Measurements from ENCODE around the gene IFT81.
"Not testable (repeated sequence)": the region's sequence is repeated elsewhere in the genome, so short reads cannot be mapped to it uniquely, and the experiment has no call there.

The IFT81 gene

GRCh38 chr12:110211639-110212536, 87.7 kb downstream of the IFT81 start:
- peak; percentile 97 for DNase-seq

GRCh38 chr12:110217996-110218674, 94.0 kb downstream of the IFT81 start:
- no peak for DNase-seq

DNA sequence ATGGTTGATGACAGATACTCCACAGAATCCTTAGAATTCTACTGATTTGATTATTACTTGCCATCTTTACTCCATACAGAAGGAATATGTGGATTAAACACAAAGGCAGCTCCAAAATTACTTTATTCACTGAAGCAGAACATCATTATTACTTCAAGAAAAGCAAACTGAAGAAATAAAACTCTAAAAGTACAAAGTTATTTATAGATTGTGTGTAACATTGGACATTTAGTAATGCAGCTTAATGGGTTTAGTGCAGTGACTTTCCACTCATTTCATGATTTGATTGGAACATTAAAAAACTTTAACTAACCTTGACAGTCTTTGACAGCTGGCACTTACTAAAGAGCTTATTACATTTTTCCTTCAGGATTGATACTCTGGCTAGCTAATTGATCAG, 97.9 kb downstream of the IFT81 start:
- no peak for DNase-seq

DNA sequence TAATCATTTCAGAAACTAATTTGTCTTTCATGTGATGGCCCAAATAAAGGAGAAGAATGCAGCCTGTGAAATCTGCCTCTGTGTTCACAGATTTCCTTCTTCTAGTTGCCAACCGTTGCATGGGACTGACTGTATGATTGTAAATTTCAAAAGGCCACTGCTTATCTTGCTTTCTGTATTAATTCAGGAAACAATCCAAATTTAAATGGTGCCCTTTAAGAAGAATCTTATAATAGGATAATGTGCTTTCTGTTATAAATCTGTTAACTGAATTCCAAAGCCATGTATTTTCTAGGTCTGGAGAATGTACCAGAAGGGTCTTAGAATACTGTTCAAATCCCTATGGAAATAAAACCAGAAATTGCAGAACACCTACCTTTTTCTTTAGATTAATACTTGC, 98.3 kb downstream of the IFT81 start:
- DNase-seq, result no peak

GRCh38 chr12:110223777-110224378, 99.7 kb downstream of the IFT81 start:
- peak; percentile 57 for DNase-seq

DNA sequence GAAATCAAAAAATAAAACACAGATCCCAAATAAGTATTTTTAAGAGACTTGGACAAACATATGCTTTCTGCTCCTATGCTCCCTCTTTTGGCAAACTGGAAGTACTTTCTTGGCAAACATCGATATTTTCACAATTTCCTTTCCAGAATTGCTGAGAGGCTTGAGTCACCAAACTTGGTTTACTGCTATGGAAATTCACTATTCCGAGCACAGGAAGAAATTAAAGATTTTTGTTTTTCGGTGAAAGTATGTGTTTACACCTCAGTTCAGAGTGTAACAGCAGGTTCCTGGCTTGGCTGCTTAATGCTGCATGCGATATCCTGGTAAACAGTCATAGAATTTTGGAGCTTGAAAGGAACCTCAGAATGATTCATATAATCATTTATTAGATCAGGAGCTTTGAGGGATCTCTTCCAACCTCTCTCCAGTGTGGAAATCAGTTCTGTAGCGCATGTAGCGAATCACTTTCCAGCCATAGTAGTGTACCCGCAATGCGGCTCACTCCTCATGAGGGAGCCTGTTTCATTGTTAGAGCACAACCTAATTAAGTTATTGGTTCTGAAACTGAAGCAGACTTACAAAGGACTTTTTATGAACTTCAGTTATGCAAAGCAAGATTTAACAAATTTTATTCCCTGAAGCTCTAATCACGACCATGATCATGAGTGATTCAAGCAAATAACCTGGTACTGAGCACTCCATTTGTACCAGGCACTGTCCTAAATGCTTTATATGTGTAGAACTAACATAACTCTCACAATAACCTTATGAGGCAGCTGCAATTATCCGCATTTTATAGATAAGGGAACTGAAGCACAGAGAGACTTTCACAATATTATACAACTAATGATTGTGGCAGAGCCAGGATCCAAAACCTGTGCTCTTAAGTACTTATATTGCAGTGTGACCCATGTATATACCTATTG, 100.5 kb downstream of the IFT81 start:
- peak; percentile 93 for DNase-seq

DNA sequence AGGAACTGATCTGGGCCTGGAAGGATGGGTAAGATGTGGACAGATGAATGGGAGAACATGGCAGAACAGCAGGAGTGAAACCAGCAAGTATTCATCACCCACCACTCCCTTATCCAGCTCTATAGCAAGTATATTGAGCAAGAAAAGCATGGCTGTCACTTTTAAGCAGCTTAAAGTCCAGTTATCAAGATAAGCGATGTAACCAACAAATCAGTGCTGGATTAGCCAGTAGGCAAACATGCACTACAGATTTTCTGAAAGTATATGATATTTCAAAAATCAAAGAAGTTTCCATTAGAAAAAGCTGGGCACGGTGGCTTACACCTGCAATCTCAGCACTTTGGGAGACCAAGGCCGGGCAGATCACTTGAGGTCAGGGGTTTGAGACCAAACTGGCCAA, 103.0 kb downstream of the IFT81 start:
- no peak for DNase-seq

- not testable (repeated sequence) for DNase-seq
These were observed 104.2 kb downstream of the IFT81 start for GRCh38 chr12:110228348-110228747.

- DNase-seq, result no peak
These were observed 104.6 kb downstream of the IFT81 start for GRCh38 chr12:110228756-110229155.

DNA sequence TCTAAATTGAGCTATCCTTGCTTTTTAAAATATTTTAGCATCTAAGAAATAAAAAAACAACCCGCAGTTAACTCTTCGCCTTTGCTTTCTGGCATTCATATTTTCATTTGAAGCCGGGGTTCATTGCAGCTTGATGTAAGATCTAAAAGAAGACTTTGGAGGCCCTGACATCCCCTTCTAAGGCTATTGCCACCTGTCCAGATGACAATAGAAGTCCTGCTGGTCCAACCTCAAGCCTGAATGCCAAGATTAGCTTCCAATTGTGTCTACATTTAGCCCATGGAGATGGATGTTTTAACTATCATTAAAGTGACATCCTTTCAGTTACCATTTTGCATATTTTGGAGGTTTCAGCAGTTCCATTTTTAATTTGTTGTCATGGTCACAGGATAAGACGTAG, 105.3 kb downstream of the IFT81 start:
- DNase-seq, result no peak

GRCh38 chr12:110230655-110231054, 106.5 kb downstream of the IFT81 start:
- DNase-seq, result no peak

GRCh38 chr12:110233212-110233903, 109.2 kb downstream of the IFT81 start:
- DNase-seq, result no peak

DNA sequence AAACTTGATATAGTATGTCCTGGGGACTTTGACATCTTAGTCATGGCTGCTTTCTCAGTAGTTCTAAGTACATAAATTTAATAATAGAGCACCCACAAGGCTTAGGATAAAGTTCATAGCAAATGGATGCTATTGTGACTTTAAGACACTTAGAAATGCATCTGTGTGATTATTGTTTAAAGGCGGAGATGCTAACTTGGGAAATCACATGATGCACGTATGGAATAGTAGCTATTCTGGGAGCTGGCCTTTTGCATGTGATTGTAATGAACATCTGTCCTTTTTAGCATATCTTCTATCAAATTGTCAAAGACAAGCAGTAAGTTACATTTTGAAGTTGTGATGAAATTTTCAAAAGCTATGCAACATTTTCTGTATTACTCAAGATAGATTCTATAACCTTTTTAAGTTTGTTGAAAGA, 110.2 kb downstream of the IFT81 start:
- peak; percentile 34 for DNase-seq

GRCh38 chr12:110234755-110235154, 110.6 kb downstream of the IFT81 start:
- peak; percentile 32 for DNase-seq

DNA sequence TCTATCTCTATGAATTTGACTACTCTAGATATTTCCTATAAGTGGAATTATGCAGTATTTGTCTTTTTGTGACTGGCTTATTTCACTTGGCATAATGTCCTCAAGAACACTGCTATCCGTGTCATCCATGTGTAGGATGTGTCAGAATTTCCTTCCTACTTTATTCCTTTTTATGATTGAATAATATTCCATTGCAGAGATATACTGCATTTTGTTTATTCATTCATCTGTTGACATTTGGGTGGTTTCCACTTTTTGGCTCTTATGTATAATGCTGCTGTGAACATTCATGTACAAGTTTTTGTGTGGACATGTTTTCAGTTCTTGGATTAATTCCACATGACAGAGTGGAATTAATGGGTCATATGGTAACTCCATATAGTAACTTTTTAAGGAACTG, 111.2 kb downstream of the IFT81 start:
- DNase-seq, result no peak

GRCh38 chr12:110243227-110243626, 119.1 kb downstream of the IFT81 start:
- DNase-seq, result no peak

DNA sequence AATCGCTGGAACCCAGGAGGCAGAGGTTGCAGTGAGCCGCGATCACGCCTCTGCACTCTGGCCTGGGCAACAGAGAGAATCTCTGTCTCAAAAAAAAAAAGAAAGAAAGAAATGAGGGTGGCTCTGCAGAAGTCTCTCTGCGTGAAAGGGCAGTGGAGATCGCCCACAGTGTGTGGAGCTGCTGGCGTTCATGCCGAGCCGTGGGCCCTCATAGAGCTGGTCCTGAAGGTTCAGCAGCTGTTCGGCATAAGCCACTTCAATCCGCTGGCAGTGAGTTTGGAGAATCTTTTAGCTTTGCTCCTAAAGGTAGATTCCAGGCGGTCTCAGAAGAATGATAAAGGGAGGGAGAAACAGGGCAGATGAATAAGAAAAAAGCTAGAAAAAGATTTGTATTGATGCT, 120.2 kb downstream of the IFT81 start:
- DNase-seq, result no peak

- DNase-seq, result no peak
These were observed 120.7 kb downstream of the IFT81 start for GRCh38 chr12:110244829-110245228.

DNA sequence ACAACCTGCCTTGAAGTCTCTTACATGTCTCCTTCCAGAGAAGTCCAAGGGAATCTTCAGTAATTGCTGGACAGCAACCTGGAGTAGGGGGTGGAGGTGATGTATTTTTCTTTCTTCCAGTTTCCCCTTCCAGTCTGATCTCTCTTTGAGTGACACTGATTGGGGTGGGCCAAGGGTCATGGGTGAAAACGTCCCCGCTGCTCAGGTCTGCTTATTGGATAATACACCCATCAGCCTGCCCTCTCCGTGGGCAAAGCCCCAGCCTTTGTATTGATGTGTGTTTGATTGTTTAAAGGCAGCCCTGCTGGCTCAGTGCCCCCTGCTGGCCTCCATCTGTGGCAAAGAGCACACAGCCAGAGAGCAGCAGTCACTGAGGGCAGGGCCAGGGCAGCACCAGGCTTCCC, 121.2 kb downstream of the IFT81 start:
- DNase-seq, result peak; percentile 25

GRCh38 chr12:110246636-110247339, 122.6 kb downstream of the IFT81 start:
- no peak for DNase-seq

GRCh38 chr12:110247340-110248095, 123.4 kb downstream of the IFT81 start:
- no peak for DNase-seq

Data from HCEC 1CT (cell line).